ENCODE results near the gene PDE4D. TPM values are rescaled to one million over a fixed set of nuclear protein-coding genes. Genes with fewer than 3 reads are reported as not detected.

PDE4D gene
- total RNA-seq, 1 experiment from 2014 or later, result 2.1 TPM

DNA sequence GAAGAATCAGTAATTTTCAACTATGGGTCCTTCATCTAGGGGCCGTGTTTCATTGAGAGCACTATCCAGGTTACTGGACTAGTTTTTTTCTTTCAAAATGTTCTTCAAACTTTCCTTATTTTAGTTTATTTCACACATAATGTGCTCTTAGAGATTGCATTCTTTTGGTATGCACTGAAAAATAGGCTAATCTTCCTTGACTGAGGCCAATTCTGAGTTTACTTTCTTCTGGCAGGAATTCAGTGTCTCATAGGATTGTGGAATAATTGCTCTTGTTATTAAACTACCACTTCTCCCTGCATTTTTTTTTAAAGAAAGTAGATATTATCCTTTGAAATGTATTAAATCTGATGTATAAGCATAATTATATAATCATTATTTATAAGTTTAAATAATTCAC is 686.1 kb downstream of the PDE4D start:
- Histone ChIP-seq H3K27ac (ENCODE audit: insufficient read length, low read depth, low read length) (no peak overlapping the region), H4K5ac (ENCODE audit: insufficient read length, low read depth, low read length) (no peak overlapping the region), H2AK5ac (ENCODE audit: insufficient read length, low read length) (no peak overlapping the region), H3K9ac (ENCODE audit: extremely low read depth, insufficient read length, low read length) (no peak overlapping the region), H3K23me2 (ENCODE audit: insufficient read length, low read depth, low read length, poor library complexity, severe bottlenecking) (no peaks in the 10 kb centered on the region), H2BK5ac (ENCODE audit: insufficient read length, low read length) (no peak overlapping the region), H2AFZ (ENCODE audit: low read length) (no peak overlapping the region), H3K4me1 (ENCODE audit: insufficient read depth, low read length) (no peaks in the 10 kb centered on the region), H2BK120ac (ENCODE audit: low read depth, low read length, poor library complexity, severe bottlenecking) (no peak overlapping the region), H3T11ph (ENCODE audit: low read length) (no peak overlapping the region), H3K4ac (ENCODE audit: low read depth, low read length) (no peak overlapping the region), H2BK12ac (ENCODE audit: insufficient read length, low read depth, low read length) (no peak overlapping the region), H3K18ac (ENCODE audit: insufficient read length, low read depth, low read length) (no peak overlapping the region), H4K20me1 (ENCODE audit: control insufficient read depth, insufficient read depth, insufficient read length) (no peaks in the 10 kb centered on the region), H3K79me2 (ENCODE audit: insufficient read depth, low read length) (no peaks in the 10 kb centered on the region), H3K27me3 (ENCODE audit: insufficient read depth, low read length) (no peaks in the 10 kb centered on the region), H4K91ac (ENCODE audit: insufficient read length, low read depth, low read length) (no peak overlapping the region), H3K79me1 (ENCODE audit: insufficient read depth, low read depth, low read length, poor library complexity, severe bottlenecking) (no peaks in the 10 kb centered on the region), H3K23ac (ENCODE audit: insufficient read length, low read depth, low read length) (no peak overlapping the region), H3K4me2 (ENCODE audit: insufficient read depth, insufficient read length, low read length) (no peak overlapping the region), H2BK20ac (ENCODE audit: low read depth, low read length, poor library complexity, severe bottlenecking) (no peak overlapping the region), H3K56ac (ENCODE audit: insufficient read length, low read depth, low read length) (no peak overlapping the region), H3K14ac (ENCODE audit: insufficient read depth, low read length) (no peak overlapping the region), H3K9me3 (ENCODE audit: control insufficient read depth, low read depth, low read length) (no peaks in the 10 kb centered on the region), H2BK15ac (ENCODE audit: low read depth, low read length) (no peak overlapping the region), H4K8ac (replicated peaks; ENCODE audit: insufficient read length, low read depth, low read length) (no peak overlapping the region)
- DNase-seq, result no peak
- no peak overlapping the region for H3K4me3 Mint-ChIP-seq
- no peak overlapping the region for H3K27ac Mint-ChIP-seq
- no CpG with 5 or more reads among the region's 1 CpG for WGBS (ENCODE audit: extremely low coverage, insufficient read length, low lambda C conversion rate)
- H3K27me3 Mint-ChIP-seq (ENCODE audit: low read depth), result no peaks in the 10 kb centered on the region
- no peaks in the 10 kb centered on the region for H3K36me3 Mint-ChIP-seq (ENCODE audit: insufficient read depth in 1 of 3, low read depth in 3 of 3)
- H3K9me3 Mint-ChIP-seq, result no peaks in the 10 kb centered on the region; a peak in 1 of 5 replicates
- TF ChIP-seq, protein P1, sequence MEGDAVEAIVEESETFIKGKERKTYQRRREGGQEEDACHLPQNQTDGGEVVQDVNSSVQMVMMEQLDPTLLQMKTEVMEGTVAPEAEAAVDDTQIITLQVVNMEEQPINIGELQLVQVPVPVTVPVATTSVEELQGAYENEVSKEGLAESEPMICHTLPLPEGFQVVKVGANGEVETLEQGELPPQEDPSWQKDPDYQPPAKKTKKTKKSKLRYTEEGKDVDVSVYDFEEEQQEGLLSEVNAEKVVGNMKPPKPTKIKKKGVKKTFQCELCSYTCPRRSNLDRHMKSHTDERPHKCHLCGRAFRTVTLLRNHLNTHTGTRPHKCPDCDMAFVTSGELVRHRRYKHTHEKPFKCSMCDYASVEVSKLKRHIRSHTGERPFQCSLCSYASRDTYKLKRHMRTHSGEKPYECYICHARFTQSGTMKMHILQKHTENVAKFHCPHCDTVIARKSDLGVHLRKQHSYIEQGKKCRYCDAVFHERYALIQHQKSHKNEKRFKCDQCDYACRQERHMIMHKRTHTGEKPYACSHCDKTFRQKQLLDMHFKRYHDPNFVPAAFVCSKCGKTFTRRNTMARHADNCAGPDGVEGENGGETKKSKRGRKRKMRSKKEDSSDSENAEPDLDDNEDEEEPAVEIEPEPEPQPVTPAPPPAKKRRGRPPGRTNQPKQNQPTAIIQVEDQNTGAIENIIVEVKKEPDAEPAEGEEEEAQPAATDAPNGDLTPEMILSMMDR (conservative IDR thresholded peaks at IDR 0.05), result no peak
- H3K4me1 Mint-ChIP-seq, result no peaks in the 10 kb centered on the region
